Activated CD8-positive, alpha-beta T cell treated with anti-CD3 and anti-CD28 coated beads, Interleukin-2, amount 10 ng/mL, durations not matched to agents 7 days and 5 days (primary cell): ENCODE data around the gene RAB6C. TPM values are rescaled to one million over a fixed set of nuclear protein-coding genes. Genes with fewer than 3 reads are reported as not detected.
"Not testable (repeated sequence)": the region's sequence is repeated elsewhere in the genome, so short reads cannot be mapped to it uniquely, and the experiment has no call there.

Source experiments
- ATAC-seq: fragments of 150-1000 bp; cut with Tn5 transposase; one replicate; pipeline ENCODE4 v1.10.0; 2021; ENCODE audit warnings: moderate library complexity
- CTCF ChIA-PET: fragments of 350-600 bp; sonication (Branson Sonifier 250); formaldehyde crosslinking; loops from one replicate; lab custom pipeline; 2021; ENCODE audit warnings: antibody characterized with exemption; lab: Charles Lee
- POLR2A ChIA-PET: fragments of 350-600 bp; sonication (Branson Sonifier 250); formaldehyde crosslinking; loops from one replicate; lab custom pipeline; 2021; ENCODE audit warnings: antibody characterized with exemption; lab: Charles Lee
- DNase-seq: peaks from one replicate; pipeline ENCODE4 v3.0.0-alpha.2; 2020
- H3K27ac Mint-ChIP-seq: one replicate; pipeline ENCODE4 v1.8.0; 2021; ENCODE audit warnings: mild to moderate bottlenecking, mixed read lengths
- H3K27me3 Mint-ChIP-seq: one replicate; pipeline ENCODE4 v1.8.0; 2021; ENCODE audit warnings: low read depth, mixed read lengths
- H3K36me3 Mint-ChIP-seq: one replicate; pipeline ENCODE4 v1.8.0; 2021; ENCODE audit warnings: low read depth, mixed read lengths
- H3K4me1 Mint-ChIP-seq: one replicate; pipeline ENCODE4 v1.8.0; 2021; ENCODE audit warnings: low read depth, mixed read lengths
- H3K4me3 Mint-ChIP-seq: one replicate; pipeline ENCODE4 v1.8.0; 2021; ENCODE audit warnings: mild to moderate bottlenecking, mixed read lengths
- H3K9me3 Mint-ChIP-seq: one replicate; pipeline ENCODE4 v1.8.0; 2022; ENCODE audit warnings: mixed read lengths; ENCODE audit not compliant: insufficient read depth
- total RNA-seq, 2 experiments: library from RNA; stranded (reverse); gene quantifications; one replicate each; pipeline ENCODE4 v1.2.3, GENCODE V29; 2021

Gene RAB6C
- total RNA-seq, 2 experiments from 2014 or later, result not detected

GRCh38 chr2:130005862-130006261, 26.4 kb downstream of the RAB6C start:
- POLR2A ChIA-PET, H3K9me3 Mint-ChIP-seq, H3K36me3 Mint-ChIP-seq, H3K4me1 Mint-ChIP-seq, H3K4me3 Mint-ChIP-seq, CTCF ChIA-PET, H3K27ac Mint-ChIP-seq: not testable (repeated sequence)
- DNase-seq (peak; percentile 19), ATAC-seq (peak; percentile 55)
- peaks cover 31% of the 10 kb centered on the region for H3K27me3 Mint-ChIP-seq

DNA sequence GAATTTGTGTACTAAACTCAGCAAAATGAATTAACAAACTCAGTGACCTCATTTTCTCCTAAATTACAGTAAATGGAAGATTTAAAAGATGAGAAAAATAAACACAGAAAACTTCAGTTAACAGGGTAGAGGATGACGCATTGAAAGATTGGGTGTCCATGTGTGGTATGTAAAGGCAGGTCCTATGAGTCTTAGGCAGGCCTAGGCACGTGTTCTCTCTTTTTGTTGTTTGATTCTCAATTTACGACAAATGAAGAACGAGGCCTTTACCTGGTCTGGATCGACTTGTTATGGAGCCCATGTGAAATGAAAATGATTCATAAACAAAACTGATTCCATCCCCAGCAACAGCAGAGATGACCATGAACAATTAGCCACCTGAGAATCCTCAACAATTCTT, 37.2 kb downstream of the RAB6C start:
- H3K27ac Mint-ChIP-seq, H3K27me3 Mint-ChIP-seq, POLR2A ChIA-PET, ATAC-seq, H3K36me3 Mint-ChIP-seq, DNase-seq, H3K4me3 Mint-ChIP-seq, CTCF ChIA-PET, H3K9me3 Mint-ChIP-seq, H3K4me1 Mint-ChIP-seq: not testable (repeated sequence)

- DNase-seq, result no peak
- no peak overlapping the region for H3K27ac Mint-ChIP-seq
- ChIA-PET CTCF (no interaction called here), POLR2A (no interaction called here)
- no peak overlapping the region for H3K4me3 Mint-ChIP-seq
- peaks cover 7% of the 10 kb centered on the region for H3K27me3 Mint-ChIP-seq
- ATAC-seq, result no peak
- H3K9me3 Mint-ChIP-seq, result no peaks in the 10 kb centered on the region
- no peaks in the 10 kb centered on the region for H3K36me3 Mint-ChIP-seq
- no peaks in the 10 kb centered on the region for H3K4me1 Mint-ChIP-seq
These were observed 39.9 kb downstream of the RAB6C start for GRCh38 chr2:130019402-130019801.

GRCh38 chr2:130020069-130020468, 40.6 kb downstream of the RAB6C start:
- POLR2A ChIA-PET, result not testable (repeated sequence)

DNA sequence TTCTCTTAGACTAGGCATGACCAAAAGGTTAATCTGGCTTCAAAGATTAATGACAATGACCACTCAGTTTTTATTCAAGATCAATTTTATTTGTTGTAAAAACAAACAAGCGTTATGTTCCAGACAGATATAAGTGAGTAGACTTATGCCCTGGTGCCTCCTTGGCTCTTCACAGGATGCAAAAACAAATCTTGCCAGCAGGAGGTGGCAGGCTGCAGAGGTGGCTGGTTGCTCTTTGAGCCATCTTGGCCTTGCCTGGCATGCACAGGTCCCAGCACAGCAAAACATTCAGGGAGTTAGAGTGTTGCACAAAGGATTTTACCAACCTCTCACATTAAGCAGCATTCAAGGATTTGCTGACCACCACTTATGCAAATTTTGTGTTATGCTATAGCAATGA, 46.5 kb downstream of the RAB6C start:
- CTCF ChIA-PET, H3K4me3 Mint-ChIP-seq, H3K27me3 Mint-ChIP-seq, ATAC-seq, H3K9me3 Mint-ChIP-seq, H3K36me3 Mint-ChIP-seq, POLR2A ChIA-PET, H3K4me1 Mint-ChIP-seq, H3K27ac Mint-ChIP-seq: not testable (repeated sequence)
- DNase-seq, result peak; percentile 32

More at GRCh38 chr2:130020069-130020468, 40.6 kb downstream of the RAB6C start:
- H3K36me3 Mint-ChIP-seq, H3K9me3 Mint-ChIP-seq, H3K27ac Mint-ChIP-seq, H3K27me3 Mint-ChIP-seq, DNase-seq, CTCF ChIA-PET, H3K4me1 Mint-ChIP-seq, H3K4me3 Mint-ChIP-seq, ATAC-seq: not testable (repeated sequence)

Other genes with a start within 250 kb of the RAB6C start
- not detected for gene POTEF, start 149.6 kb downstream of the RAB6C start, total RNA-seq
- 1 to 10 TPM; 3.2 to 3.4 TPM for gene CCDC74B, start 165.4 kb downstream of the RAB6C start, total RNA-seq
- gene SMPD4, start 201.9 kb downstream of the RAB6C start, total RNA-seq, result 10 to 100 TPM; 83.9 to 88.2 TPM
- gene MZT2B, start 202.6 kb downstream of the RAB6C start, total RNA-seq, result 100 to 1,000 TPM; 458 to 486 TPM
- not detected for gene TUBA3E, start 218.8 kb downstream of the RAB6C start, total RNA-seq